IPS-NIHi7 (cell line): ENCODE results near the gene PLPPR5.
"Not testable (repeated sequence)": the region's sequence is repeated elsewhere in the genome, so short reads cannot be mapped to it uniquely, and the experiment has no call there.

Experiments
- DNase-seq: peaks from one replicate; pipeline ENCODE4 v3.0.0; 2012; ENCODE audit warnings: mixed read lengths; ENCODE audit errors: extremely low spot score

PLPPR5 gene

GRCh38 chr1:98919211-98919610 lies 85.5 kb downstream of the PLPPR5 start:
- DNase-seq = no peak

- DNase-seq = no peak
Measured at GRCh38 chr1:98914547-98914946, 90.1 kb downstream of the PLPPR5 start.

- no peak for DNase-seq
Measured at GRCh38 chr1:98910827-98911226, 93.8 kb downstream of the PLPPR5 start.

- no peak for DNase-seq
Measured at GRCh38 chr1:98908980-98909379, 95.7 kb downstream of the PLPPR5 start.

GRCh38 chr1:98906809-98907208 lies 97.9 kb downstream of the PLPPR5 start:
- no peak for DNase-seq

- DNase-seq = no peak
Measured at GRCh38 chr1:98906361-98906760, 98.3 kb downstream of the PLPPR5 start.

GRCh38 chr1:98904684-98905083 lies 100.0 kb downstream of the PLPPR5 start:
- DNase-seq = no peak

GRCh38 chr1:98903726-98904125 lies 100.9 kb downstream of the PLPPR5 start:
- DNase-seq = no peak

- DNase-seq = no peak
Measured at GRCh38 chr1:98903261-98903660, 101.4 kb downstream of the PLPPR5 start.

- no peak for DNase-seq
Measured at GRCh38 chr1:98898940-98899339, 105.7 kb downstream of the PLPPR5 start.

- DNase-seq = no peak
Measured at GRCh38 chr1:98897479-98897878, 107.2 kb downstream of the PLPPR5 start.

- no peak for DNase-seq
Measured at GRCh38 chr1:98896711-98897445, 107.8 kb downstream of the PLPPR5 start.

GRCh38 chr1:98893371-98893770 lies 111.3 kb downstream of the PLPPR5 start:
- no peak for DNase-seq

- DNase-seq = no peak
Measured at GRCh38 chr1:98888869-98889268, 115.8 kb downstream of the PLPPR5 start.

GRCh38 chr1:98887507-98887906 lies 117.2 kb downstream of the PLPPR5 start:
- no peak for DNase-seq

- DNase-seq = no peak
Measured at GRCh38 chr1:98884864-98885263, 119.8 kb downstream of the PLPPR5 start.

- DNase-seq = no peak
Measured at GRCh38 chr1:98881901-98882300, 122.8 kb downstream of the PLPPR5 start.

- DNase-seq = not testable (repeated sequence)
Measured at GRCh38 chr1:98881234-98881633, 123.4 kb downstream of the PLPPR5 start.

GRCh38 chr1:98874828-98875227 lies 129.8 kb downstream of the PLPPR5 start:
- DNase-seq = no peak

- DNase-seq = peak; percentile 19
Measured at GRCh38 chr1:98870959-98871903, 133.4 kb downstream of the PLPPR5 start.

- no peak for DNase-seq
Measured at GRCh38 chr1:98865796-98866195, 138.9 kb downstream of the PLPPR5 start.

- no peak for DNase-seq
Measured at GRCh38 chr1:98860329-98860728, 144.3 kb downstream of the PLPPR5 start.

GRCh38 chr1:98854137-98854536 lies 150.5 kb downstream of the PLPPR5 start:
- peak; percentile 13 for DNase-seq
